Measurements from ENCODE around the gene RAB20. TPM values are rescaled to one million over a fixed set of nuclear protein-coding genes. Genes with fewer than 3 reads are reported as not detected.

The RAB20 gene
- total and polyA plus RNA-seq, 3 donors from 2014 or later = 22.0 to 41.1 (median 27.2) TPM

Other genes starting within 250 kb of the RAB20 start
- 10 to 100 TPM; 66.4 to 75.3 TPM for gene NAXD, start 53.8 kb upstream of the RAB20 start, total RNA-seq
- gene NAXD, start 53.8 kb upstream of the RAB20 start, polyA plus RNA-seq (ENCODE audit: insufficient read depth, low read depth, low replicate concordance) = 63.2 TPM
- gene CARS2, start 144.4 kb upstream of the RAB20 start, total RNA-seq = 100 to 1,000 TPM; 100 to 116 TPM
- gene CARS2, start 144.4 kb upstream of the RAB20 start, polyA plus RNA-seq (ENCODE audit: insufficient read depth, low read depth, low replicate concordance) = 60.4 TPM
- 10 to 100 TPM; 43.6 to 45.5 TPM for gene ING1, start 152.0 kb upstream of the RAB20 start, total RNA-seq
- 42.2 TPM for gene ING1, start 152.0 kb upstream of the RAB20 start, polyA plus RNA-seq (ENCODE audit: insufficient read depth, low read depth, low replicate concordance)

Measured in testis (tissue), 3 donors.